K562 (cell line): ENCODE results near the gene KRAS. TPM values are rescaled to one million over a fixed set of nuclear protein-coding genes. Genes with fewer than 3 reads are reported as not detected.

Experiments
- polyA plus RNA-seq, 8 experiments: library from polyadenylated mRNA; depleted of rRNA in 4 of 8; stranded (reverse) in 5 of 8; unstranded in 3 of 8; fragments of >200 nt; fragmentation: Nextera tagmentation in 2 of 8; fragmentation: Illumina TruSeq in 1 of 8; extraction: Ambion mirVana in 2 of 8; extraction: Trizol in 1 of 8; gene quantifications; 2 replicates each; pipeline versions ENCODE4 v1.2.1 to v1.2.3, GENCODE V29; 2011 to 2014; ENCODE audit warnings: inconsistent platforms in 1 of 8, missing spikeins in 1 of 8
- total RNA-seq, 7 experiments: library from RNA; depleted of rRNA in 6 of 7; stranded (reverse); fragments of >200 nt in 6 of 7; fragmentation: Illumina TruSeq in 2 of 7; extraction: Trizol in 2 of 7; gene quantifications; 2 replicates each; pipeline versions ENCODE4 v1.2.1 to v1.2.3, GENCODE V29; 2011 to 2021; ENCODE audit warnings: low replicate concordance in 1 of 7

The KRAS gene
- total and polyA plus RNA-seq, 9 of the 15 experiments (the other 6 are each of a cell fraction or from before 2014, with no cell fraction given): 7.2 to 21.2 (median 12.7) TPM

Other genes starting within 250 kb of the KRAS start
- gene DNAI7, start 55.8 kb downstream of the KRAS start, total RNA-seq (2014; rRNA removed): not detected in 2 replicates
- 0.15 and 0.73 TPM in 2 replicates for gene DNAI7, start 55.8 kb downstream of the KRAS start, total RNA-seq (2014; rRNA removed; fragmentation: Illumina TruSeq; extraction: Trizol)
- gene DNAI7, start 55.8 kb downstream of the KRAS start, total RNA-seq (2015; rRNA removed; fragmentation: Illumina TruSeq; extraction: Trizol): 0.07 TPM in 1 of 2 replicates, not detected in the other
- gene DNAI7, start 55.8 kb downstream of the KRAS start, total RNA-seq (2021): 0.29 TPM in 1 of 2 replicates, not detected in the other
- 0.16 and 0.32 TPM in 2 replicates for gene DNAI7, start 55.8 kb downstream of the KRAS start, polyA plus RNA-seq (2011; rRNA removed)
- 0.18 and 0.19 TPM in 2 replicates for gene DNAI7, start 55.8 kb downstream of the KRAS start, polyA plus RNA-seq (2014; fragmentation: Illumina TruSeq; extraction: Trizol)
- gene DNAI7, start 55.8 kb downstream of the KRAS start, polyA plus RNA-seq (2014; fragmentation: Nextera tagmentation; extraction: Ambion mirVana): under 1 TPM; 0.06 to 0.15 TPM
- 0.76 TPM in 1 of 2 replicates, not detected in the other for gene DNAI7, start 55.8 kb downstream of the KRAS start, polyA plus RNA-seq (2014; rRNA removed)
- 16.4 and 18.6 TPM in 2 replicates for gene ETFRF1, start 55.7 kb downstream of the KRAS start, total RNA-seq (2014; rRNA removed)
- gene ETFRF1, start 55.7 kb downstream of the KRAS start, total RNA-seq (2014; rRNA removed; fragmentation: Illumina TruSeq; extraction: Trizol): 28.7 and 32.8 TPM in 2 replicates
- gene ETFRF1, start 55.7 kb downstream of the KRAS start, total RNA-seq (2015; rRNA removed; fragmentation: Illumina TruSeq; extraction: Trizol): 27.6 and 32.4 TPM in 2 replicates
- gene ETFRF1, start 55.7 kb downstream of the KRAS start, total RNA-seq (2021): 16.1 and 17.7 TPM in 2 replicates
- 22.0 and 35.3 TPM in 2 replicates for gene ETFRF1, start 55.7 kb downstream of the KRAS start, polyA plus RNA-seq (2011; rRNA removed)
- gene ETFRF1, start 55.7 kb downstream of the KRAS start, polyA plus RNA-seq (2014; fragmentation: Illumina TruSeq; extraction: Trizol): 33.6 and 44.9 TPM in 2 replicates
- 100 to 1,000 TPM; 101 to 107 TPM for gene ETFRF1, start 55.7 kb downstream of the KRAS start, polyA plus RNA-seq (2014; fragmentation: Nextera tagmentation; extraction: Ambion mirVana)
- 28.3 and 33.7 TPM in 2 replicates for gene ETFRF1, start 55.7 kb downstream of the KRAS start, polyA plus RNA-seq (2014; rRNA removed)